Measurements from ENCODE around the gene TUBA3D.
"Not testable (repeated sequence)": the region's sequence is repeated elsewhere in the genome, so short reads cannot be mapped to it uniquely, and the experiment has no call there.

Gene TUBA3D

DNA sequence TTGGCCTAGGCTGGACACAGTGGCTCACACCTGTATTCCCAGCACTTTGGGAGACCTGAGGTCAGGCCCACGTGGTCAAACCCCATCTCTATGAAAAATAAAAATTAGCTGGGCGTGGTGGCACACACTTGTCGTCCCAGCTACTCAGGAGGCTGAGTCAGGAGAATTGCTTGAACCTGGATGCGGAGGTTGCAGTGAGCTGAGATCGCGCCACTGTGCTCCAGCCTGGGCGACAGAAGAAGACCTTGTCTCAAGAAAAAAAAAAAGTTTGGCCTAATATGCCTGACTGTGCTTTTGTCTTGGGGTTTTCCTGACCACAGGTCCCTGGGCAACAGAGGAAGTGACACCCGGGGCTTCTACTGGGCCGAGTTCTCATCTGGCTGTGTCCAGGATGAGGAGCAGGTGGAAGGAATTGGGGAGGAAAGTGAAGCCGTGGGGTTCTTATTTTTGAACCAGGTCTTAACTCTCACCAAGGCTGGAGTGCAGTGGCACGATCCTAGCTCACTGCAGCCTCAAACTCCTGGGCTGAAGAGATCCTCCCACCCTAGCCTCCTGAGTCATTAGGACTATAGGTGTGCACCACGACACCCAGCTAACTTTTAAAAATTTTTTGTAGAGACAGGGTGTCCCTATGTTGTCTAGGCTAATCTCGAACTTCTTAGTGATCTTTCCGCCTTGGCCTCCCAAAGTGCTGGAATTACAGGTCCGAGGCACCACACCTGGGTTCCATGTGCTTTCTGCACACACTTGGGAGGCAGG, 38.7 kb downstream of the TUBA3D start:
- not testable (repeated sequence) for DNase-seq (ENCODE audit: low read depth in 2 of 2)

DNA sequence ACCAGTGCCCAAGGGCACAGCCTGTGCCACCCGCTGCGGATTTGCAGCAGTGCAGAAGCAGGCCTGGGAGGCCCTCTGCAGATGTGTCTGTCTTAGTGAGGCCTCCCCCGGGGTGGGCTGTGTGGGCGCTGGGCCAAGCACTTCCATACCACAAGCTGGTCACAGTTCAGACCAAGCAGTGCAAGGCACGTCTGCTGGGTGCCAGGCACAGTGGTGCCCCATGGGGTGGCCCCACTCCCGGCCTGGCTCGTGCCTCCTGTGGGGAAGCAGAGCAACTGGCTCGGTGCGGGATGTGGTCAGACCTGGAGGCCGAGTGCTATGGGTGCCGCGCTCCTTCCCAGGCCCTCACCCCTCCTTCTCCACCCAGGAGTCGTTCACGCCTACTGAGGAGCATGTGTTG, 39.3 kb downstream of the TUBA3D start:
- not testable (repeated sequence) for DNase-seq (ENCODE audit: low read depth in 2 of 2)

- DNase-seq (ENCODE audit: low read depth in 2 of 2), result no peak
Observed at GRCh38 chr2:131516011-131516410, 40.1 kb downstream of the TUBA3D start.

DNA sequence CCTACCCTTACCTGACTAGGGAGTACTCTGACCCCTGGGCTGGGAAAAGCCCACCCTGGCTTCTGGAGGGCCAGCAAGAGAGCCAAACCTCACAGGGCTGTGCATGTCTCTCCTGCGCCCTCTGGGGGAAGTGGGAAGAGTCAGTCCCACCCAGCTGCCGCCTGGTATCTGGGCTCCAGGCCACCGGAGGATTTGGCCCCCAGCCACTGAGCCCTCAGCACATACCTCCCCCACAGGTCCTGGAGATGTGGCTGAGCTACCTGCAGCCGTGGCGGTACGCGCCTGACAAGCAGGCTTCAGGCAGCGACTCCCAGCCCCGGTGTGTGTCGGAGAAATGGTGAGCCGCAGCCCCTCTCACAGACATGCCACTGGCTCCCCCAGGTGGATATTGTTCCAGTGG, 40.7 kb downstream of the TUBA3D start:
- not testable (repeated sequence) for DNase-seq (ENCODE audit: low read depth in 2 of 2)

DNA sequence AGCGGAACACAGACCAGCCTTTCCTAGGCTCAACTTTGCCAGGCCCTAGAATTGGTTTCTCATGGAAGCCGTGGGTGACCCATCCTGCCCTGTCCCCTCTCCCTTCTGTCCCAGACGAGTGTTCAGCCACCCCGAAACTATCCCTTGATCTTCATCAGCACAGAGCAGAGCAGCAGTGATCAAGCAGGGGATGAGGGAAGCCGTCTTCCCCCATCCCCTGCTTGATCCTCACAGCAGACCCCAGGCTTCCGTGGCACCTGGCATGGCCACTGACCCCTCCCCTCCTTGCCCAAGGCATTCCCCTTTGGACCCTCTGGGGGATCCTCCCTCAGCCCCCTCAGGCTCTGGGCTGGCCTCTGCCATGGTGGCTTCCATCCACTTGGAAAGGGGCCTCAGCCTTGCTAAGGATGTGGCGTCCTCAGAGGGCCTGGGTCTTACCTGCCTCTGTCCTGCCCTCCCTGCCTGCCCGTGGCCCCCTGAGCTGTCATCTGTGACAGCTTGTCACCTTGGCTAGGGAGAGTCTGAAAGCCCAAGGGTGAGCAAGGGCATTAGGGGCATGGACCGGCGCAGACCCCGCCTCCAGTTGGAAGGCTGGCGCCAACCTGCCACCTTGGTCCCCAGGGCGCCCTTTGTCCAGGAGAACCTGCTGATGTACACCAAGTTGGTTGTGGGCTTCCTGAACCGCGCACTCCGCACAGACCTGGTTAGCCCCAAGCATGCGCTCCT, 41.4 kb downstream of the TUBA3D start:
- DNase-seq (ENCODE audit: low read depth in 2 of 2), result no peak

DNA sequence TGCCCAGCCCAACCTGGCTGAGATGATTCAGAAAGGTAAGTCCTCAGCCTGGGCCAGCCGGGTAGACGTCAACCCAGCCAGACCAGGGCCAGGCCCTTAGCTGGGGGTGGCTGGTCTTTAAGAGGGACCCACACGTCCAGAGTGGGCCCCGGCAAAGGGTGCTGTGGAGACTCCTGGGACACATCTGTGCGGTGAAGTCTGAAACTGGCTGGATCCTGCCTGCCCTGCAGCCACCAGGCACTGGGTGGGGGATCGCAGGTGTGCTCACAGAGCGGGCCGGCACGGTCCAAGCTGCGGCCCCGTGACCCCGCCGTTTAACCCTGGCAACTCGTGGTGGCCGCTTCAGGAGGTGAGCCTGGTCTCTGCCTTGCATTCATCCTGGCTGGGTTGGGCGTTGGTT, 41.9 kb downstream of the TUBA3D start:
- not testable (repeated sequence) for DNase-seq (ENCODE audit: low read depth in 2 of 2)

- not testable (repeated sequence) for DNase-seq (ENCODE audit: low read depth in 2 of 2)
Observed at GRCh38 chr2:131518531-131518930, 42.6 kb downstream of the TUBA3D start.

DNA sequence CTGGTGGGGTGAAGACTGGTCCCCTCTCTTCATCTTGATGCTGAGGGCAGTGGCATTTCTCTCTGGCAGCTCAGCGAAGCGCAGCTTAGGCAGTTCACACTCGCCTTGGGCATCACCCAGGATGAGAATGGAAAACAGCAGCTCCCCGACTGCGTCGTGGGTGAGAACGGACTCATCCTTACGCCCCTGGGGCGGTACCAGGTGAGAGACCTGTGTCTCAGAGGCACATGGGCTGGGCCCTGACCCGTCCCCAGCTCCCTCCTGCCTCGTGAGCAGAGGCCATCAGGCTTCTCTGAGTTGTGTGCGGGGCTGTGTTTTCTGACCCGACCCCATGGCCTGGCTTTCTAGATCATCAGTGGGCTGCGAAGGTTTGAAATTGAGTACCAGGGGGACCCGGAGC, 43.5 kb downstream of the TUBA3D start:
- DNase-seq (ENCODE audit: low read depth in 2 of 2), result no peak

GRCh38 chr2:131519871-131520470, 44.1 kb downstream of the TUBA3D start:
- not testable (repeated sequence) for DNase-seq (ENCODE audit: low read depth in 2 of 2)

- DNase-seq (ENCODE audit: low read depth in 2 of 2), result no peak
Observed at GRCh38 chr2:131520526-131520925, 44.6 kb downstream of the TUBA3D start.

DNA sequence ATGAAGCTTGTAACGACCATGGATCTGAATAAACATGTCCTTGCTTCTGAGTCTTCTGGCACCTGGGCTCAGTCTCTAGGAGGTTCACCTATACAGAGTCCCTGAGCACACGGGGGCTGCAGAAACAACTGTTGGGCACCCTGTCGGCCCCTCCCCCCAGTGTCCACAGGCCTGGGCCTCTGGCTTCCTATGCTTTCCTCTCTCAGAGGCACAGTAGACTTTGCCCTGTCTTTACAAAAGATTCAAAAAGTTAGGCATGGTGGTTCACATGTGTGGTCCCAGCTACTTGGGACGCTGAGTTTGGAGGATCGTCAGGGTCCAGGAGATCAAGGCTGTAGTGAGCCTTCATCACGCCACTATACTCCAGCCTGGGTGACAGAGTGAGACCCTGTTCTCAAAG, 45.6 kb downstream of the TUBA3D start:
- DNase-seq (ENCODE audit: low read depth in 2 of 2), result not testable (repeated sequence)

DNA sequence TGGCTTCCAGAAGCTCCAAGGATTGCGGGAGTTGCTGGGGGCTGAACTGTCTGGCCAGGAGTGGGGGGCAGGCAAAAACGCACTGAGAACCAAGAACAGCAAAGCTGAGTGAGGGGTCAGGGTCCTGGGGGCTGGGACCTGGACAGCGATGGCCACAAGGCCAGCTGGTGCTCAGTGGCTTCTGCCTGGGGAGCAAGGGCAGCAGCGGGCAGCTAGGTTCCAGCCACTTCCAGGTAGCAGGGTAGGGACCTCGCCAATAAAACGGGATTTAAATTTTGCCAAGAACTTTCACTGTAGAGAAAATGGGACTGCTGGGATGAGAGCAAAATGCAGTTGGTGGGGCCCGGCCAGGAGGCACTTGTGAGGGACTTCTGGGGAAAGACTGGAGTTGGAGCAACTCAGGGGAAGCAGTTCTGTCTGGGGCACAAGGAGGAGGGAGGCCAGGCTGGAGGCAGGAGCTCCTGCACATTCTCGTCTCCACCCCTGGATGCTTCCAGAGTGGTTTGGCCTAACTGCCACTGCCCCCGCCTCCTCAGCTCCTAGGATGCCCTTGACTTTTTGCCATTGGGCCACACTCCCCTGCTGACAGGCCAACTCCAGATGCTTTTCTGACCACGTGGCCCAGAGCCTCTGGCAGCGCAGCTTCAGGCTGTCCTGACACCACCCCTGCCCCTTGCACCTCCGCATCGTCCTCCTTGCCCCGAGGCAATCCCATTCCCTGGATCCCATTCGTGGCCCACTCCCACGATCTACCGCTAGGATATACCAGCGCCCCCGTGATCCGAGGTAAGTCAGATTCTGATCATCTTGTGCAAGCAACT, 46.3 kb downstream of the TUBA3D start:
- DNase-seq (ENCODE audit: low read depth in 2 of 2), result no peak

DNA sequence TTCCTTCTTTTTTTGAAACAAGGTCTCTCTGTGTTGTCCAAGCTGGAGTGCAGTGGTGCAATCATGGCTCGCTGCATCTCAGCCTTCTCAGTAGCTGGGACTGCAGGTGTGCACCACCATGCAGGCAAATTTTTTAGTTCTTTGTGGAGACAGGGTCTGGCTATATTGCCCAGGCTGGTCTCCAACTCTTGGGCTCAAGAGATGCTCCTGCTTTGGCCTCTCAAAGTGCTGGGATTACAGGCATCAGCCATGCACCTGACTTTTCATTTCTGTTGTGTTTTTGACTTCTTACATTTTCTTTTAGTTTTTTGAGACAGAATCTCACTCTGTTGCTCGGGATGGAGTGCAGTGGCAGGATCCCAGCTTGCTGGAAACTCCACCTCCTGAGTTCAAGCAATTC, 49.3 kb downstream of the TUBA3D start:
- not testable (repeated sequence) for DNase-seq (ENCODE audit: low read depth in 2 of 2)

- DNase-seq (ENCODE audit: low read depth in 2 of 2), result peak; percentile 2 to 5
Observed at GRCh38 chr2:131527131-131528001, 51.4 kb downstream of the TUBA3D start, which contains the start of gene CCDC74A. CCDC74A (plus strand) TSS chr2:131527888; CDS start chr2:131527971, 83 bp downstream.

- DNase-seq (ENCODE audit: low read depth in 2 of 2), result not testable (repeated sequence)
Observed at GRCh38 chr2:131528981-131529863, 53.3 kb downstream of the TUBA3D start.

GRCh38 chr2:131529864-131530445, 54.0 kb downstream of the TUBA3D start:
- DNase-seq (ENCODE audit: low read depth in 2 of 2), result not testable (repeated sequence)

- not testable (repeated sequence) for DNase-seq (ENCODE audit: low read depth in 2 of 2)
Observed at GRCh38 chr2:131530626-131531344, 54.9 kb downstream of the TUBA3D start.

GRCh38 chr2:131531547-131532185, 55.7 kb downstream of the TUBA3D start:
- DNase-seq (ENCODE audit: low read depth in 2 of 2), result not testable (repeated sequence)

Data from fibroblast of skin of left biceps (primary cell).